Adipose tissue (tissue), 3 donors: ENCODE data around the gene SLC17A8. TPM values are rescaled to one million over a fixed set of nuclear protein-coding genes. Genes with fewer than 3 reads are reported as not detected.

ENCODE experiments used
- H3K27ac ChIP-seq: one replicate; pipeline ENCODE4 v1.5.1; 2013; ENCODE audit warnings: low read depth, low read length
- WGBS, 3 donors: extraction: QIAGEN DNeasy Blood & Tissue Kit; methylation state at CpG; one replicate each; pipeline ENCODE4 v1.1.7; 2013; 5-methylcytosine and 5-hydroxymethylcytosine counted together
- polyA plus RNA-seq, 3 donors: library from polyadenylated mRNA; stranded (reverse); fragments of 200-250 nt; gene quantifications; one replicate each; pipeline ENCODE4 v1.2.3, GENCODE V29; 2013
- donor health status: healthy with polysubstance abuse.
- donor health status: Bipolar disorder and iron deficiency.
- donor health status: healthy.

The SLC17A8 gene
- polyA plus RNA-seq, 3 donors = 0.01 TPM; not detected in 2

- 50 to 62% (median 60%) methylated on average over 3 of the region's 3 CpGs for WGBS, 3 donors
- H3K27ac ChIP-seq = no peak overlapping the region
Observed at GRCh38 chr12:100453951-100454350, 97.1 kb downstream of the SLC17A8 start.

DNA sequence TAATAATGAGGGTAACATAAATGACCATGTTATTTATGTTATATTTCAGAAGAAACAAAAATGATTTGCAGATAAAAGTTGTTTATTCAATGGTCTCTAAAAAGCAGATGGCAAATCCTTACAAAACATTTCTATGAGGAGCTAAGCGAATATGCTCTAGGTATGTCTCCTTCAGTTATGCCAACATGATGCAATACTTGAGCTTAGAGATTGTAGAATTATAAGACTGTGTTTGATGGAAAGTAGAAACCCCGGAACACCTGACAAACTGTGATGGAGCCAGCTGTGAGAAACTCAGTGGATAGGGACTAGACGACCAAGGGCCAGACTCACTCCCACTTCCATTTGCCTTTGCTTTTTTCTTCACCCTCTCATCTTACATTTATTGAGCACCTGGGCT lies 99.0 kb downstream of the SLC17A8 start:
- WGBS, 3 donors = 84 to 91% (median 91%) methylated on average over 3 of the region's 3 CpGs
- H3K27ac ChIP-seq = no peak overlapping the region

DNA sequence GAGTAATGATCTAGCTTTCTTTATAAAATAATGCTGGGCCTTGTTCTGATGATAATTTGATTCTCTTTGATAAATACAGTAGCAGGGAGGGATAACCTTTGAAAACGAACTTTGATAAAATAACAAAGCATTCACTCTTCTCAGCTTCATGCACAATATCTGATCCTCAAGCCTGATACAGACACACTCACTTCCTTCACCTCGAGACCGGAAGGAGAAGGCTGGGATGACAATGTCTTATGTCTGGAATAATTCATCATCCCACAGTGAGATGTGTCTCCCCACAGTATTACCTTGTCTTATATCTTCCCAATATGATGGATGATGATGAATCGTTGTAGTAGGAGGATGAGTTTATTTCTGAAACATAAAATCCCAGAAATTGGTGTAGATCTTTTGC lies 101.3 kb downstream of the SLC17A8 start:
- 58 to 72% (median 67%) methylated on average over 4 of the region's 4 CpGs for WGBS, 3 donors
- no peak overlapping the region for H3K27ac ChIP-seq

GRCh38 chr12:100460702-100461101 lies 103.8 kb downstream of the SLC17A8 start:
- whole genome bisulfite sequencing, 3 donors = 76 to 93% (median 79%) methylated on average over 3 of the region's 3 CpGs
- H3K27ac ChIP-seq = no peak overlapping the region

DNA sequence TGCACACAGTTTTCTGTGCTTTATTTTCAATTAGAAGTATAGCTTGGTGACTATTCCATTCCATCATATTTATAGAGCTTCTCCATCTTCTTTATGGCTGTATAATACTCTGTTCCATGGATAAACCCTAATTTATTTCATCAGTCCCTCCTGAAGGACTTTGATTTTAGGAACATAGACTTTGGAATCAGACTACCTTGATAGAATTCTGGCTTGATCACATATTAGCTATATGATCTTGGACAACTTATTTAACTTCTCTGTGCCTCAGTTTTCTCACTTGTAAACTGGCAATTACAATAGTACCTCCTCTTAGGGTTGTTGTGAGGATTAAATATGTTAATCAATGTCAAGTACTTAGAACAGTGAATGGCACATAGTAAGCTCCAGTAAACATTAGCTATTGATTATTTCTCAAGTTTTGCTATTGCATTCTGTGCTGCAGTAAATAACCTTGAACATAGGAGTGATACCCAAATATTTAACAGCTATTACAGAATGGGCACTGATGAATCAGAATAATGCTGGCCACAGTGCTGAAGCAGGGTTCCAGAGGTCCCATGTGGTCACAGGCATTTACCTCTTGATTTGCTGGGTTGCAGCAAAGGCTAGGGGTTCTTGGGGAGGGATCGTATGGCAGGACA lies 104.6 kb downstream of the SLC17A8 start:
- no peak overlapping the region for H3K27ac ChIP-seq
- 57 to 89% (median 75%) methylated on average over 1 of the region's 1 CpG for WGBS, 3 donors

DNA sequence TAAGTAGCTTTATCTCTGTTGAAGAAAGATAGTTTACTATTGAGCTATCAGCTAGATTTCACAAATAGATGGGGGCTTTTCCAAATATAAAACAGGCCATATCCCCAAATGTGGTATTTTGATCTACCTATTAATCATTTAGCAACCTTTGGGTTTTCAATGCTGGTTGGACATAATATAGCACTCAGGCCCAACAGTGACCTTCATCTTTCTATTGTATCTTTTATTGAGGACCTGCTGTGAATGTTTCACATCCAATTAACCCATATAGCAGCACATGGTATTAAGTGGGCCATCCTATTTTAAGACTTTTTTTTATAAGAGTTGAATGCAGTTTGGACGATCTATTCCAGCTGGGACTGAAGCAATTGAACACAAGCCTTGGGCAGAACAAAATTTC lies 106.8 kb downstream of the SLC17A8 start:
- WGBS, 3 donors = 68 to 82% (median 69%) methylated on average over 1 of the region's 1 CpG
- H3K27ac ChIP-seq = no peak overlapping the region

- 79 to 95% (median 93%) methylated on average over 1 of the region's 1 CpG for WGBS, 3 donors
- H3K27ac ChIP-seq = no peak overlapping the region
Observed at GRCh38 chr12:100464529-100464928, 107.7 kb downstream of the SLC17A8 start.

GRCh38 chr12:100468126-100468525 lies 111.3 kb downstream of the SLC17A8 start:
- no peak overlapping the region for H3K27ac ChIP-seq

Other genes with a start within 250 kb of the SLC17A8 start
- 10 to 100 TPM in 1 of 3 donors, 1 to 10 TPM in 2; 2.6 to 21.7 (median 9.6) TPM for gene BLTP3B, start 214.2 kb upstream of the SLC17A8 start, polyA plus RNA-seq
- gene ACTR6, start 156.3 kb upstream of the SLC17A8 start, polyA plus RNA-seq = 10 to 100 TPM in 2 of 3 donors, 1 to 10 TPM in 1; 6.1 to 21.6 (median 12.9) TPM
- 1 to 10 TPM in 1 of 3 donors, under 1 TPM in 1, not detected in 1; 0.39 to 1.4 TPM for gene DEPDC4, start 90.0 kb upstream of the SLC17A8 start, polyA plus RNA-seq
- 10 to 100 TPM in 1 of 3 donors, 1 to 10 TPM in 2; 7.8 to 14.7 (median 9.6) TPM for gene SCYL2, start 89.9 kb upstream of the SLC17A8 start, polyA plus RNA-seq
- gene NR1H4, start 116.8 kb downstream of the SLC17A8 start, polyA plus RNA-seq = under 1 TPM; 0.04 to 0.75 (median 0.67) TPM
- gene GAS2L3, start 216.6 kb downstream of the SLC17A8 start, polyA plus RNA-seq = 1 to 10 TPM in 1 of 3 donors, under 1 TPM in 2; 0.35 to 1.4 (median 0.90) TPM